GM12891 (cell line): ENCODE measurements around the gene CD248.

Source experiments
- POLR2A ChIP-seq: IDR thresholded peaks from 2 replicates; pipeline ENCODE4 v1.6.1; 2011; ENCODE audit warnings: low read depth, low read length, control low read depth
- POLR2AphosphoS5 ChIP-seq: IDR thresholded peaks from 2 replicates; pipeline ENCODE4 v1.6.1; 2011; ENCODE audit warnings: low read depth, low read length, control low read depth
- SPI1 ChIP-seq: IDR thresholded peaks from 2 replicates; pipeline ENCODE4 v1.6.1; 2011; ENCODE audit warnings: low read depth, low read length, control low read depth
- TAF1 ChIP-seq: IDR thresholded peaks from 2 replicates; pipeline ENCODE4 v1.6.1; 2011; ENCODE audit warnings: low read depth, low read length, control low read depth

- TF ChIP-seq POLR2A (no peak), TAF1 (no peak), POLR2AphosphoS5 (no peak), SPI1 (no peak)
Observed at GRCh38 chr11:66333220-66333877, 16.5 kb upstream of the CD248 start.
